Liver (tissue), 9 donors: ENCODE results near the gene ZNF574. TPM values are rescaled to one million over a fixed set of nuclear protein-coding genes. Genes with fewer than 3 reads are reported as not detected.

ENCODE experiments used
- DNase-seq: peaks from one replicate; pipeline ENCODE4 v3.0.0-alpha.2; 2017; ENCODE audit warnings: low spot score
- H3K27ac ChIP-seq, 2 donors: one replicate each; pipeline ENCODE4 v1.7.0; 2013; ENCODE audit warnings: inconsistent platforms in 2 of 2, low read length in 2 of 2, control low read depth in 1 of 2, low read depth in 1 of 2, mild to moderate bottlenecking in 1 of 2
- H3K27me3 ChIP-seq, 4 donors: one replicate each; pipeline versions ENCODE4 v1.6.1 to v1.7.0; 2013; ENCODE audit warnings: low read length in 3 of 4, inconsistent platforms in 1 of 4, mild to moderate bottlenecking in 1 of 4, moderate library complexity in 1 of 4; ENCODE audit not compliant: control insufficient read depth in 4 of 4, insufficient read depth in 4 of 4
- H3K36me3 ChIP-seq, 4 donors: one replicate each; pipeline versions ENCODE4 v1.6.1 to v1.7.0; 2013; ENCODE audit warnings: low read length in 3 of 4, mild to moderate bottlenecking in 3 of 4, low read depth in 1 of 4, moderate library complexity in 1 of 4; ENCODE audit not compliant: control insufficient read depth in 4 of 4, insufficient read depth in 3 of 4
- H3K4me1 ChIP-seq, 4 donors: one replicate each; pipeline versions ENCODE4 v1.6.1 to v1.7.0; 2013; ENCODE audit warnings: low read length in 3 of 4, mild to moderate bottlenecking in 3 of 4, moderate library complexity in 1 of 4; ENCODE audit not compliant: control insufficient read depth in 4 of 4, insufficient read depth in 4 of 4
- H3K4me3 ChIP-seq, 3 donors: one replicate each; pipeline versions ENCODE4 v1.6.1 to v1.7.0; 2013; ENCODE audit warnings: low read length in 3 of 3, control low read depth in 1 of 3, low read depth in 1 of 3, mild to moderate bottlenecking in 1 of 3
- H3K9ac ChIP-seq, 2 donors: one replicate each; pipeline ENCODE4 v1.7.0; 2013; ENCODE audit warnings: low read length in 2 of 2, mild to moderate bottlenecking in 2 of 2, moderate library complexity in 2 of 2, control low read depth in 1 of 2, low read depth in 1 of 2
- H3K9me3 ChIP-seq, 4 donors: one replicate each; pipeline versions ENCODE4 v1.6.1 to v1.7.0; 2013; ENCODE audit warnings: low read length in 3 of 4; ENCODE audit not compliant: control insufficient read depth in 4 of 4
- CTCF ChIP-seq: fragments of 150-350 bp; IDR thresholded peaks from 2 replicates; pipeline ENCODE4 v1.5.1; 2017; ENCODE audit warnings: improper control_type of control experiment, low read depth, low read length; ENCODE audit not compliant: missing input control
- EGR1 ChIP-seq, 2 donors: IDR thresholded peaks; 2 replicates each; pipeline ENCODE4 v1.6.1; 2016 to 2018; ENCODE audit warnings: antibody characterized with exemption in 2 of 2, low read depth in 2 of 2
- FOXA1 ChIP-seq: IDR thresholded peaks from 2 replicates; pipeline ENCODE4 v1.6.1; 2016; ENCODE audit warnings: antibody characterized with exemption
- FOXA2 ChIP-seq: IDR thresholded peaks from 2 replicates; pipeline ENCODE4 v1.6.1; 2016; ENCODE audit warnings: antibody characterized with exemption
- GABPA ChIP-seq, 2 donors: IDR thresholded peaks in 1 of 2; conservative IDR thresholded peaks in 1 of 2; 2 replicates each; pipeline ENCODE4 v1.6.1; 2016; ENCODE audit warnings: antibody characterized with exemption in 2 of 2, mild to moderate bottlenecking in 1 of 2, moderate library complexity in 1 of 2
- HNF4A ChIP-seq, 2 donors: conservative IDR thresholded peaks; 2 replicates each; pipeline ENCODE4 v1.6.1; 2016; ENCODE audit warnings: antibody characterized with exemption in 2 of 2, mild to moderate bottlenecking in 2 of 2
- HNF4G ChIP-seq: IDR thresholded peaks from 2 replicates; pipeline ENCODE4 v1.6.1; 2016; ENCODE audit warnings: antibody characterized with exemption
- JUND ChIP-seq, 2 donors: IDR thresholded peaks; 2 replicates each; pipeline ENCODE4 v1.6.1; 2016; ENCODE audit warnings: antibody characterized with exemption in 2 of 2
- NR2F2 ChIP-seq: IDR thresholded peaks from 2 replicates; pipeline ENCODE4 v1.6.1; 2016; ENCODE audit warnings: antibody characterized with exemption
- RAD21 ChIP-seq, 2 donors: IDR thresholded peaks; 2 replicates each; pipeline ENCODE4 v1.6.1; 2016; ENCODE audit warnings: antibody characterized with exemption in 2 of 2, mild to moderate bottlenecking in 2 of 2
- REST ChIP-seq: IDR thresholded peaks from 2 replicates; pipeline ENCODE4 v1.6.1; 2016; ENCODE audit warnings: antibody characterized with exemption, mild to moderate bottlenecking
- RXRA ChIP-seq, 2 donors: IDR thresholded peaks; 2 replicates each; pipeline ENCODE4 v1.6.1; 2017 to 2018; ENCODE audit warnings: antibody characterized with exemption in 2 of 2, mild to moderate bottlenecking in 1 of 2
- SP1 ChIP-seq: IDR thresholded peaks from 2 replicates; pipeline ENCODE4 v1.6.1; 2018; ENCODE audit warnings: antibody characterized with exemption, mild to moderate bottlenecking
- TAF1 ChIP-seq: conservative IDR thresholded peaks from 2 replicates; pipeline ENCODE4 v1.6.1; 2016; ENCODE audit warnings: antibody characterized with exemption, mild to moderate bottlenecking
- YY1 ChIP-seq: IDR thresholded peaks from 2 replicates; pipeline ENCODE4 v1.6.1; 2016; ENCODE audit warnings: antibody characterized with exemption, mild to moderate bottlenecking
- WGBS: extraction: QIAGEN DNeasy Blood & Tissue Kit; methylation state at CpG from one replicate; pipeline ENCODE4 v1.1.7; 2013; 5-methylcytosine and 5-hydroxymethylcytosine counted together
- polyA plus RNA-seq, 2 donors: library from polyadenylated mRNA; stranded (reverse) in 1 of 2; unstranded in 1 of 2; fragments of 200-250 nt in 1 of 2; fragments of >200 nt in 1 of 2; fragmentation: Nextera tagmentation in 1 of 2; extraction: Ambion mirVana in 1 of 2; gene quantifications; one replicate each; pipeline versions ENCODE4 v1.2.1 to v1.2.3, GENCODE V29; 2013 to 2015
- total RNA-seq, 2 donors: library from RNA; depleted of rRNA; stranded (reverse); fragments of >200 nt; gene quantifications; one replicate each; pipeline ENCODE4 v1.2.3, GENCODE V29; 2014
- TF ChIP-seq, protein P1 (sequence below): IDR thresholded peaks from 2 replicates; pipeline ENCODE4 v1.6.1; 2016; ENCODE audit warnings: antibody characterized with exemption
- TF ChIP-seq, protein P2 (sequence below): IDR thresholded peaks from 2 replicates; pipeline ENCODE4 v1.6.1; 2016; ENCODE audit warnings: antibody characterized with exemption
- TF ChIP-seq, protein P3 (sequence below): IDR thresholded peaks from 2 replicates; pipeline ENCODE4 v1.6.1; 2016; ENCODE audit warnings: antibody characterized with exemption
- donor health status: healthy.
- donor health status: healthy.
- donor health status: healthy.
- donor health status: healthy.
- donor health status: healthy.

The ZNF574 gene
- total and polyA plus RNA-seq, 4 donors = 3.3 to 7.4 (median 6.5) TPM

- no peak for TF ChIP-seq REST
- TF ChIP-seq, protein P1, sequence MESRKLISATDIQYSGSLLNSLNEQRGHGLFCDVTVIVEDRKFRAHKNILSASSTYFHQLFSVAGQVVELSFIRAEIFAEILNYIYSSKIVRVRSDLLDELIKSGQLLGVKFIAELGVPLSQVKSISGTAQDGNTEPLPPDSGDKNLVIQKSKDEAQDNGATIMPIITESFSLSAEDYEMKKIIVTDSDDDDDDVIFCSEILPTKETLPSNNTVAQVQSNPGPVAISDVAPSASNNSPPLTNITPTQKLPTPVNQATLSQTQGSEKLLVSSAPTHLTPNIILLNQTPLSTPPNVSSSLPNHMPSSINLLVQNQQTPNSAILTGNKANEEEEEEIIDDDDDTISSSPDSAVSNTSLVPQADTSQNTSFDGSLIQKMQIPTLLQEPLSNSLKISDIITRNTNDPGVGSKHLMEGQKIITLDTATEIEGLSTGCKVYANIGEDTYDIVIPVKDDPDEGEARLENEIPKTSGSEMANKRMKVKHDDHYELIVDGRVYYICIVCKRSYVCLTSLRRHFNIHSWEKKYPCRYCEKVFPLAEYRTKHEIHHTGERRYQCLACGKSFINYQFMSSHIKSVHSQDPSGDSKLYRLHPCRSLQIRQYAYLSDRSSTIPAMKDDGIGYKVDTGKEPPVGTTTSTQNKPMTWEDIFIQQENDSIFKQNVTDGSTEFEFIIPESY = no peak
- TF ChIP-seq TAF1 = no peak
These were observed 21.8 kb upstream of the ZNF574 start (continued) for GRCh38 chr19:42054205-42054604.

GRCh38 chr19:42057846-42058245 is 18.1 kb upstream of the ZNF574 start:
- no peak for TF ChIP-seq FOXA2
- TF ChIP-seq RXRA (IDR thresholded peaks at IDR 0.05) = no peak
- TF ChIP-seq JUND (IDR thresholded peaks at IDR 0.05) = no peak
- TF ChIP-seq SP1 = no peak
- no peak for TF ChIP-seq FOXA1
- TF ChIP-seq CTCF = no peak
- TF ChIP-seq RAD21 (IDR thresholded peaks at IDR 0.05) = no peak
- TF ChIP-seq NR2F2 = no peak
- TF ChIP-seq, protein P2, sequence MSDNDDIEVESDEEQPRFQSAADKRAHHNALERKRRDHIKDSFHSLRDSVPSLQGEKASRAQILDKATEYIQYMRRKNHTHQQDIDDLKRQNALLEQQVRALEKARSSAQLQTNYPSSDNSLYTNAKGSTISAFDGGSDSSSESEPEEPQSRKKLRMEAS = no peak
- no peak for TF ChIP-seq REST
- TF ChIP-seq HNF4A (conservative IDR thresholded peaks at IDR 0.05) = no peak
- TF ChIP-seq, protein P1 = no peak
- no peak for TF ChIP-seq EGR1 (IDR thresholded peaks at IDR 0.05; ENCODE audit: low read depth in 2 of 2)
- no peak for TF ChIP-seq TAF1
- TF ChIP-seq GABPA (IDR thresholded peaks at IDR 0.05 in 1 of 2, conservative IDR thresholded peaks at IDR 0.05 in 1 of 2) = no peak
- TF ChIP-seq, protein P3, sequence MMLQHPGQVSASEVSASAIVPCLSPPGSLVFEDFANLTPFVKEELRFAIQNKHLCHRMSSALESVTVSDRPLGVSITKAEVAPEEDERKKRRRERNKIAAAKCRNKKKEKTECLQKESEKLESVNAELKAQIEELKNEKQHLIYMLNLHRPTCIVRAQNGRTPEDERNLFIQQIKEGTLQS = no peak
- TF ChIP-seq YY1 = no peak
- TF ChIP-seq HNF4G = no peak
- no peak overlapping the region for H3K4me3 ChIP-seq
- H3K27me3 ChIP-seq = no peaks in the 10 kb centered on the region
- H3K36me3 ChIP-seq = no peaks in the 10 kb centered on the region
- H3K9me3 ChIP-seq = no peaks in the 10 kb centered on the region
- WGBS = 71% methylated on average over 7 of the region's 7 CpGs
- no peak for DNase-seq
- H3K9ac ChIP-seq = no peak overlapping the region
- H3K4me1 ChIP-seq = no peaks in the 10 kb centered on the region
- no peak overlapping the region for H3K27ac ChIP-seq
